ENCODE results near the gene SNCG.
"Not testable (repeated sequence)": the region's sequence is repeated elsewhere in the genome, so short reads cannot be mapped to it uniquely, and the experiment has no call there.

SNCG gene

GRCh38 chr10:86978457-86978856, 20.1 kb downstream of the SNCG start:
- peak; percentile 2 for DNase-seq (ENCODE audit: low spot score)

DNA sequence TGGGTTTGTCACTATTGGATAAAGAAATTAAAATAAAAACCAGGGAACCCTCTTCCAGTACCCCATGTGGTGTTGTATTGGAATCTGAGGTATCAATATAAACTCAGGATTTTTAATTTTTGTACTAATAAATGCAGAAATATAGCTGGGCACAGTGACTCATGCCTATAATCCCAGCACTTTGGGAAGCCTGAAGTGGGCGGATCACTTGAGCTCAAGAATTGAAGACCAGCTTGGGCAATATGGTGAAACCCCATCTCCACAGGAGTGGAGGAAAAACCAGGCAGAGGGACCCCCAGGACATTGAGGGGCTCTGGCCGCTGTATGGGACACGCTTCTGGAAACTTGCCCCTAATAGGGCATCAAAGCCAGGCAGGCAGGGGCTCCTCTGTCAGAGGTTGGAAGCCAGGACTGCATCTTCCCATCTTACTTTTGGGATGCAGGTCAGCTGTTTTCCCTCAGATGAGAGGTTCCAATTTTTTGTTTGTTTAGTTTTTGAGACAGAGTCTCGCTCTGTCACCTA, 21.0 kb downstream of the SNCG start:
- peak; percentile 2 for DNase-seq (ENCODE audit: low spot score)

GRCh38 chr10:86979977-86980448, 21.6 kb downstream of the SNCG start:
- peak; percentile 36 for DNase-seq (ENCODE audit: low spot score)

DNA sequence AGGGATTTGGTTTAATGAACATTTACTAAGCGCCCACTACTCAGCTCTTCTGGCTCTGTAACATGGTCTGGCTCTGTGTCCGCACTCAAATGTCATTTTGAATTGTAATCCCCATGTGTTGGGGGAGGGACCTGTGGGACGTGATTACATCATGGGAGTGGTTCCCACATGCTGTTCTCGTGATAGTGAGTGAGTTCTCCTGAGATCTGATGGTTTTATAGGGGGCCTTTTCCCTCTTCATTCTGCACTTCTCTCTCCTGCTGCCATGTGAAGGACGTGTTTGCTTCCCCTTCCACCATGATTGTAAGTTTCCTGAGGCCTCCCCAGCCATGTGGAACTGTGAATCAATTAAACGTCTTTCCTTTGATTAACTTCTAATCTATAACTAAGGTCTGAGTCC, 22.6 kb downstream of the SNCG start:
- not testable (repeated sequence) for DNase-seq (ENCODE audit: low spot score)

- DNase-seq (ENCODE audit: low spot score): no peak
Observed at GRCh38 chr10:86981716-86982115, 23.3 kb downstream of the SNCG start.

GRCh38 chr10:86984498-86984897, 26.1 kb downstream of the SNCG start:
- DNase-seq (ENCODE audit: low spot score): not testable (repeated sequence)

GRCh38 chr10:86988520-86988919, 30.1 kb downstream of the SNCG start:
- DNase-seq (ENCODE audit: low spot score): no peak

DNA sequence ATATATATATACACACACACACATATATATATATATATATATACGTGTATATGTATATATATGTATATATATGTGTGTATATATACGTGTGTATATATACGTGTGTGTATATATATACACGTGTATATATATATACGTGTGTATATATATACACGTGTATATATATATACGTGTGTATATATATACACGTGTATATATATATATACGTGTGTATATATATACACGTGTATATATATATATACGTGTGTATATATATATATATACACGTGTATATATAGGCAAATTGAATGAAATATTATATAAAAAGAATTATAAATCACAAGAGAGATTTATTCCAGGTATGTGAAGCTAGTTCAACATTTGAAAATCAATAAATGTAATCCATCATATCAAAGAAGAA, 33.0 kb downstream of the SNCG start:
- DNase-seq (ENCODE audit: low spot score): not testable (repeated sequence)

DNA sequence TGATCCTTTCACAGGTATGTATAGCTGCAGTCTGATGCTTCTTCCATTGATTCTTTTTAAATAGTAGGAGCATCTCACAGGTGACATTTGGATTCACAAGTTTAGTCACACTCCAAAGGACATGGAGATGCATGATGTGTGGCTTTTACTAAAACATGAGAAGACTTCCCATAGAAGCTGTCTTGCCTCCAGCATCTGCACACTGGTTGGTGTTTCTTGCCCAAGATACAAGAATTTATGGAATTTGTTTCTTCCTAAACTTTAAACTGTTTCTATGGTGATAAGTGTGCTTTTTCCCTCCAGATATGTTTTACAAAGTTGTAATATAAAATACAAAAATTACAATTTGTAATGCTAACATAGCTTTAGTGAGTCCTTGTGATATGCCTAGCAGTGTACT, 34.1 kb downstream of the SNCG start:
- no peak for DNase-seq (ENCODE audit: low spot score)

GRCh38 chr10:86992929-86993328, 34.5 kb downstream of the SNCG start:
- no peak for DNase-seq (ENCODE audit: low spot score)

- not testable (repeated sequence) for DNase-seq (ENCODE audit: low spot score)
Observed at GRCh38 chr10:86999802-87000403, 41.5 kb downstream of the SNCG start.

GRCh38 chr10:87000491-87000890, 42.1 kb downstream of the SNCG start:
- DNase-seq (ENCODE audit: low spot score): no peak

DNA sequence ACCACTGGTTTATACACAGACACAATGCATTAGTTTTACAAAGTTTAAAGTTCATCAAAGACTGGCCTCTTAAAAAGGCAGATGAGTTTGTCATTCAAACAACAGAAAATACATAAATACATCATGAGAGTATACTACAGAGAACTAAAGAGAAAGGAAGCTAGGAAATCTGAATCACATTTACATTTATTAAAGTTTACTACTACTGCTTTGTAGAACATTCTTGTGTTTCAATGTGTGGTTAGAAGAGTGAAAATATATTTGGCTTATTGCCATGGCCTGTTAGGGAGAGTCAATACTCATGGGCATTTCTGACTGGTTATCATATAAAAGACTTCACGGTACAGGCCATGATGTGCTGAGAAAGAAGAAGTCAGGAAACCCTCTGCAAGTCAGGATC, 48.7 kb downstream of the SNCG start:
- DNase-seq (ENCODE audit: low spot score): not testable (repeated sequence)

- not testable (repeated sequence) for DNase-seq (ENCODE audit: low spot score)
Observed at GRCh38 chr10:87007674-87008073, 49.3 kb downstream of the SNCG start.

- not testable (repeated sequence) for DNase-seq (ENCODE audit: low spot score)
Observed at GRCh38 chr10:87008303-87008702, 49.9 kb downstream of the SNCG start.

DNA sequence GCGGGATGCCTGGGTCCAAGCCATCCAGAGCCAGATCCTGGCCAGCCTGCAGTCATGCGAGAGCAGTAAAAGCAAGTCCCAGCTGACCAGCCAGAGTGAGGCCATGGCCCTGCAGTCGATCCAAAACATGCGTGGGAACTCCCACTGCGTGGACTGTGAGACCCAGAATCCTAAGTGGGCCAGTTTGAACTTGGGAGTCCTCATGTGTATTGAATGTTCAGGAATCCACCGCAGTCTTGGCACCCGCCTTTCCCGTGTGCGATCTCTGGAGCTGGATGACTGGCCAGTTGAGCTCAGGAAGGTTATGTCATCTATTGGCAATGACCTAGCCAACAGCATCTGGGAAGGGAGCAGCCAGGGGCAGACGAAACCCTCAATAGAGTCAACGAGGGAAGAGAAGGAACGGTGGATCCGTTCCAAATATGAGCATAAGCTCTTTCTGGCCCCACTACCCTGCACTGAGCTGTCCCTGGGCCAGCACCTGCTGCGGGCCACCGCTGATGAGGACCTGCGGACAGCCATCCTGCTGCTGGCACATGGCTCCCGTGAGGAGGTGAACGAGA, 50.8 kb downstream of the SNCG start:
- not testable (repeated sequence) for DNase-seq (ENCODE audit: low spot score)

All from AG08396 (cell line).